Kidney capillary endothelial cell (primary cell): Measurements from ENCODE around the gene CTRL.
A peak's percentile ranks its signal among the peaks of the same experiment; 100 is the strongest.
"Not testable (repeated sequence)": the region's sequence is repeated elsewhere in the genome, so short reads cannot be mapped to it uniquely, and the experiment has no call there.

Experiments used
- DNase-seq: peaks from one replicate; pipeline ENCODE4 v3.0.0-alpha.2; 2018; ENCODE audit warnings: low spot score

The CTRL gene

GRCh38 chr16:67931712-67932461 lies at the start of gene CTRL:
Gene CTRL, minus strand, starts transcription at chr16:67931862. Its CDS starts 10 bp downstream, at chr16:67931852.
- DNase-seq: no peak

GRCh38 chr16:67979955-67980678 lies 48.5 kb upstream of the CTRL start, which contains the start of gene DPEP3:
Gene DPEP3, minus strand, starts transcription at chr16:67980499. Its CDS starts 119 bp downstream, at chr16:67980380.
- no peak for DNase-seq

- no peak for DNase-seq
Measured at GRCh38 chr16:67977469-67978227, 46.0 kb upstream of the CTRL start.

- DNase-seq: no peak
Measured at GRCh38 chr16:67977005-67977404, 45.3 kb upstream of the CTRL start.

GRCh38 chr16:67976205-67976604 lies 44.5 kb upstream of the CTRL start:
- no peak for DNase-seq

- DNase-seq: no peak
Measured at GRCh38 chr16:67975321-67976105, 43.9 kb upstream of the CTRL start.

GRCh38 chr16:67972285-67972684 lies 40.6 kb upstream of the CTRL start:
- DNase-seq: not testable (repeated sequence)

- no peak for DNase-seq
Measured at GRCh38 chr16:67971111-67971510, 39.4 kb upstream of the CTRL start.

GRCh38 chr16:67969254-67970039 lies 37.8 kb upstream of the CTRL start:
- DNase-seq: no peak

- DNase-seq: peak; percentile 80
Measured at GRCh38 chr16:67968400-67969253, 37.0 kb upstream of the CTRL start, which contains the start of gene SLC12A4. Gene SLC12A4, minus strand, starts transcription at chr16:67968637. Its CDS starts 84 bp downstream, at chr16:67968553.

- no peak for DNase-seq
Measured at GRCh38 chr16:67967958-67968399, 36.3 kb upstream of the CTRL start.

- peak; percentile 43 for DNase-seq
Measured at GRCh38 chr16:67967183-67967957, 35.7 kb upstream of the CTRL start.

GRCh38 chr16:67966549-67967182 lies 35.0 kb upstream of the CTRL start:
- DNase-seq: no peak

- DNase-seq: no peak
Measured at GRCh38 chr16:67965668-67966548, 34.2 kb upstream of the CTRL start.

GRCh38 chr16:67964477-67965131 lies 32.9 kb upstream of the CTRL start:
- no peak for DNase-seq

- no peak for DNase-seq
Measured at GRCh38 chr16:67963662-67964321, 32.1 kb upstream of the CTRL start.
